RWPE1 (cell line): ENCODE data around the gene IQGAP2.

Experiments used
- CTCF ChIA-PET: fragments of 350-600 bp; sonication (Branson Sonifier 250); formaldehyde crosslinking; extraction: SDS; loops from one replicate; lab custom pipeline; 2021; lab: Yijun Ruan, JAX
- POLR2A ChIA-PET: fragments of 400-600 bp; formaldehyde crosslinking; extraction: SDS; loops from one replicate; lab custom pipeline; 2020; ENCODE audit warnings: antibody characterized with exemption; ENCODE audit not compliant: low non-redundant PET; lab: Yijun Ruan, JAX
- DNase-seq: peaks from one replicate; pipeline ENCODE4 v3.0.0; 2012; ENCODE audit warnings: low spot score
- H3K27ac ChIP-seq: fragments of 450-650 bp; 2 replicates; pipeline ENCODE4 v1.5.1; 2017
- TF ChIP-seq, protein P1 (sequence below): fragments of 450-650 bp; conservative IDR thresholded peaks from 2 replicates; pipeline ENCODE4 v1.5.1; 2017; ENCODE audit warnings: low read depth, mild to moderate bottlenecking

The IQGAP2 gene

GRCh38 chr5:76571559-76571958 is 168.5 kb downstream of the IQGAP2 start:
- TF ChIP-seq, protein P1, sequence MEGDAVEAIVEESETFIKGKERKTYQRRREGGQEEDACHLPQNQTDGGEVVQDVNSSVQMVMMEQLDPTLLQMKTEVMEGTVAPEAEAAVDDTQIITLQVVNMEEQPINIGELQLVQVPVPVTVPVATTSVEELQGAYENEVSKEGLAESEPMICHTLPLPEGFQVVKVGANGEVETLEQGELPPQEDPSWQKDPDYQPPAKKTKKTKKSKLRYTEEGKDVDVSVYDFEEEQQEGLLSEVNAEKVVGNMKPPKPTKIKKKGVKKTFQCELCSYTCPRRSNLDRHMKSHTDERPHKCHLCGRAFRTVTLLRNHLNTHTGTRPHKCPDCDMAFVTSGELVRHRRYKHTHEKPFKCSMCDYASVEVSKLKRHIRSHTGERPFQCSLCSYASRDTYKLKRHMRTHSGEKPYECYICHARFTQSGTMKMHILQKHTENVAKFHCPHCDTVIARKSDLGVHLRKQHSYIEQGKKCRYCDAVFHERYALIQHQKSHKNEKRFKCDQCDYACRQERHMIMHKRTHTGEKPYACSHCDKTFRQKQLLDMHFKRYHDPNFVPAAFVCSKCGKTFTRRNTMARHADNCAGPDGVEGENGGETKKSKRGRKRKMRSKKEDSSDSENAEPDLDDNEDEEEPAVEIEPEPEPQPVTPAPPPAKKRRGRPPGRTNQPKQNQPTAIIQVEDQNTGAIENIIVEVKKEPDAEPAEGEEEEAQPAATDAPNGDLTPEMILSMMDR, result no peak; the same call in 1 of the 2 replicates
- ChIA-PET CTCF (interaction anchor here (0.8 to 1.6 kb wide), 3 partner anchors 12 to 203 kb away, joined by 3 to 5 read pairs (median 4); no protein-coding TSS in a partner anchor), POLR2A (no interaction called here)
- DNase-seq, result no peak
- no peak overlapping the region for H3K27ac ChIP-seq

DNA sequence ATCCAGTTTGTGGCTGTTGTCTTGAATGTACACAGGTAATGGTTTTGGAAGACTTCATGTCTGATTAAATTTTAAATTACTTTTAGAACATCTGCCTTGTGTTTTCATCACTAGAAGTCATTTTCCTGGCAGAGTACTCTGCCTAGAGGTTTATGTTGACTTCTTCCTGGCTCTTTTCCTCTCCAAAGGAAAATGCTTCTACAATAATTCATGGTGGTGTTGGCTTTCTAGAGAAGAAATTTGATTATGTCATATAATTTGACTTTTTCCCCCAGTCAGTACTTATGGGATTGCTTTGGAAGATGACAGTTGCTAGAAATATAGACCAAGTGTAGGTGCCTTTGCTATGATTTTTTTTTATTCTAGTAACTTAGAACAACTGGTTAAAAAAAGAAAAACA is 173.4 kb downstream of the IQGAP2 start:
- no peak for DNase-seq
- TF ChIP-seq, protein P1, result no peak
- ChIA-PET POLR2A (no interaction called here), CTCF (no interaction called here)
- no peak overlapping the region for H3K27ac ChIP-seq

DNA sequence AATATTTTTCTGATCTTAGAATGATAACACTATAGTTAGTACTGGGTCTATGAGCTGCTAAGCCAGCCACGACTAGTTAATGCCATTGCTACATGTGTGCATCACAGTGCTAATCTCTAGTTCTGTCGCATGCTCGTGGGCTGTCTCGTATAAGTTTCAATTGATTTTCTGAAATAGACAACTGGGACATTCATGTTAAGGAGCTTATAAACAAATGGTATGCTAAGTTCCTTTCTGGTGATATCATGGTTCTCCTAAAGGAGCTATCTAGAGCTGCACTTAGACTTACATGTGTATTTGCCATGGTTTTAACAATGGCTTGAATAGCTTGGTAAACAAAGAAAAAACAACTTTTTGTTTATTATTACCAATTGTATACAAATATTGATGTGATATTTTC is 173.9 kb downstream of the IQGAP2 start:
- TF ChIP-seq, protein P1, result no peak
- no peak for DNase-seq
- H3K27ac ChIP-seq, result no peak overlapping the region
- CTCF ChIA-PET, result interaction anchor here (0.5 kb wide), 1 partner anchor 250 kb away, joined by 4 read pairs; no protein-coding TSS in a partner anchor
- POLR2A ChIA-PET, result no interaction called here

GRCh38 chr5:76579166-76579937 is 176.3 kb downstream of the IQGAP2 start:
- TF ChIP-seq, protein P1, result no peak
- ChIA-PET POLR2A (no interaction called here), CTCF (interaction anchor here (0.6 kb wide), 1 partner anchor 193 kb away, joined by 6 read pairs; no protein-coding TSS in a partner anchor)
- H3K27ac ChIP-seq, result no peak overlapping the region
- peak; percentile 62 for DNase-seq

GRCh38 chr5:76580981-76581380 is 177.9 kb downstream of the IQGAP2 start:
- CTCF ChIA-PET, result interaction anchor here (0.7 to 0.8 kb wide), 2 partner anchors 177 to 298 kb away, joined by 3 read pairs; no protein-coding TSS in a partner anchor
- H3K27ac ChIP-seq, result no peak overlapping the region
- POLR2A ChIA-PET, result no interaction called here

More at GRCh38 chr5:76580981-76581380, 177.9 kb downstream of the IQGAP2 start:
- TF ChIP-seq, protein P1, result no peak
- no peak for DNase-seq
